A673 (cell line): Measurements from ENCODE around the gene FASTKD2.

Experiments used
- CTCF ChIP-seq: fragments of 300-800, 200-600 bp; sonication (generic); conservative IDR thresholded peaks from 2 replicates; pipeline ENCODE4 v1.5.1; 2017; ENCODE audit warnings: low read depth, mild to moderate bottlenecking, antibody characterized with exemption, low read length, moderate library complexity, mixed read lengths
- EZH2 ChIP-seq: fragments of 200-600 bp; sonication (generic); IDR thresholded peaks from 2 replicates; pipeline ENCODE4 v1.6.1; 2017; ENCODE audit warnings: borderline replicate concordance, low read depth, mild to moderate bottlenecking, mixed read lengths, antibody characterized with exemption, low read length; ENCODE audit not compliant: poor library complexity, severe bottlenecking

- TF ChIP-seq CTCF = no peak
- no peak for TF ChIP-seq EZH2
These were observed 40.6 kb downstream of the FASTKD2 start for GRCh38 chr2:206805887-206806607.
